GM06990 (cell line): ENCODE data around the gene ZNF132.

ENCODE experiments used
- DNase-seq: peaks from one replicate; pipeline ENCODE4 v3.0.0-alpha.2; 2011; ENCODE audit not compliant: insufficient read length; ENCODE audit errors: extremely low read depth
- H3K27me3 ChIP-seq: replicated peaks from 2 replicates; pipeline ENCODE4 v1.6.0; 2011; ENCODE audit warnings: low read length; ENCODE audit not compliant: control insufficient read depth, insufficient read depth
- H3K36me3 ChIP-seq: 2 replicates; pipeline ENCODE4 v1.5.1; 2011; ENCODE audit warnings: low read length; ENCODE audit not compliant: control insufficient read depth, insufficient read depth
- H3K4me3 ChIP-seq: replicated peaks from 2 replicates; pipeline ENCODE4 v1.5.1; 2011; ENCODE audit warnings: low read depth, mild to moderate bottlenecking, control low read depth, low read length
- TF ChIP-seq, protein P1 (sequence below): IDR thresholded peaks from 2 replicates; pipeline ENCODE4 v1.5.1; 2011; ENCODE audit warnings: low read length, control low read depth, mild to moderate bottlenecking, inconsistent platforms; ENCODE audit not compliant: insufficient read depth, poor library complexity, severe bottlenecking

Gene ZNF132

DNA sequence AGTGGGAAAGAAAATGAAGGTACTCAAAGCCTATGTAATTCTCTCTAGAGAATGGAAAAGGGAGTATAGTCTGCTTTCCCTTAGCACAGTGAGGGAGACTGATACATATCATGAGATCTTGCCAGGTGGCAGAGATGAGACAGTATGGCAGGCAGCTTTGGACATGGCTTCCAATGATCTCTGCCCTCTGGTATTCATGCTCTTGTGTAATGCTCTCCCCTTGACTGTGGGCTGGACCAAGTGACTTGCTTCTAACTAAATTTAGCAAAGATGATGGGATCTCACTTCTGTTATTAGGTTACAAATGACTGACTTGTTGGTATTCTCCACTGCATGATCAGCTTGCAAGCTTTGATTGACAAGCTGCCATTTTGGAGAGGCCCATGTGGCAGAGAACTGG lies 10.2 kb downstream of the ZNF132 start:
- Histone ChIP-seq H3K36me3 (peaks cover 9% of the 10 kb centered on the region), H3K4me3 (no peak overlapping the region), H3K27me3 (no peaks in the 10 kb centered on the region)
- no peak for DNase-seq
- TF ChIP-seq, protein P1, sequence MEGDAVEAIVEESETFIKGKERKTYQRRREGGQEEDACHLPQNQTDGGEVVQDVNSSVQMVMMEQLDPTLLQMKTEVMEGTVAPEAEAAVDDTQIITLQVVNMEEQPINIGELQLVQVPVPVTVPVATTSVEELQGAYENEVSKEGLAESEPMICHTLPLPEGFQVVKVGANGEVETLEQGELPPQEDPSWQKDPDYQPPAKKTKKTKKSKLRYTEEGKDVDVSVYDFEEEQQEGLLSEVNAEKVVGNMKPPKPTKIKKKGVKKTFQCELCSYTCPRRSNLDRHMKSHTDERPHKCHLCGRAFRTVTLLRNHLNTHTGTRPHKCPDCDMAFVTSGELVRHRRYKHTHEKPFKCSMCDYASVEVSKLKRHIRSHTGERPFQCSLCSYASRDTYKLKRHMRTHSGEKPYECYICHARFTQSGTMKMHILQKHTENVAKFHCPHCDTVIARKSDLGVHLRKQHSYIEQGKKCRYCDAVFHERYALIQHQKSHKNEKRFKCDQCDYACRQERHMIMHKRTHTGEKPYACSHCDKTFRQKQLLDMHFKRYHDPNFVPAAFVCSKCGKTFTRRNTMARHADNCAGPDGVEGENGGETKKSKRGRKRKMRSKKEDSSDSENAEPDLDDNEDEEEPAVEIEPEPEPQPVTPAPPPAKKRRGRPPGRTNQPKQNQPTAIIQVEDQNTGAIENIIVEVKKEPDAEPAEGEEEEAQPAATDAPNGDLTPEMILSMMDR: no peak

- H3K36me3 ChIP-seq: no peaks in the 10 kb centered on the region; the same call in 1 of the 2 replicates
- no peaks in the 10 kb centered on the region for H3K27me3 ChIP-seq
- TF ChIP-seq, protein P1: no peak
- no peak overlapping the region for H3K4me3 ChIP-seq
- DNase-seq: no peak
Measured at GRCh38 chr19:58428617-58429016, 11.3 kb downstream of the ZNF132 start.

- H3K36me3 ChIP-seq: peaks cover 16% of the 10 kb centered on the region
- TF ChIP-seq, protein P1: no peak
- H3K4me3 ChIP-seq: no peak overlapping the region
Measured at GRCh38 chr19:58417071-58417470, 22.9 kb downstream of the ZNF132 start.

DNA sequence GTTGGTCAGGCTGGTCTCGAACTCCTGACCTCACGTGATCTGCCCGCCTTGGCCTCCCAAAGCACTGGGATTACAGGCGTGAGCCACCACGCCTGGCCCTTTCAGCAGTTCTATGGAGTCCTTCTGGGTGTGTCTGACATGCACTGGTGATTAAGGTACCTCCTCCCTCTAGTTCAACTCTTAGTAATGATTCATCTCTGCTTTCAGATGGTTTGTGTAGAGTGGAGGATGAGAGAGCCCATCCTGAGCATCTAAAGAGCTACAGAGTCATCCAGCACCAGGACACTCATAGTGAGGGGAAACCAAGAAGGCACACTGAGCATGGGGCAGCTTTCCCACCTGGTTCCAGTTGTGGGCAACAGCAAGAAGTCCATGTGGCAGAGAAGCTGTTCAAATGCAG lies 23.3 kb downstream of the ZNF132 start:
- TF ChIP-seq, protein P1: no peak
- no peak overlapping the region for H3K4me3 ChIP-seq
- H3K36me3 ChIP-seq: peaks cover 16% of the 10 kb centered on the region
- DNase-seq: no peak
- H3K27me3 ChIP-seq: no peaks in the 10 kb centered on the region

More at GRCh38 chr19:58417071-58417470, 22.9 kb downstream of the ZNF132 start:
- DNase-seq: no peak
- H3K27me3 ChIP-seq: no peaks in the 10 kb centered on the region

DNA sequence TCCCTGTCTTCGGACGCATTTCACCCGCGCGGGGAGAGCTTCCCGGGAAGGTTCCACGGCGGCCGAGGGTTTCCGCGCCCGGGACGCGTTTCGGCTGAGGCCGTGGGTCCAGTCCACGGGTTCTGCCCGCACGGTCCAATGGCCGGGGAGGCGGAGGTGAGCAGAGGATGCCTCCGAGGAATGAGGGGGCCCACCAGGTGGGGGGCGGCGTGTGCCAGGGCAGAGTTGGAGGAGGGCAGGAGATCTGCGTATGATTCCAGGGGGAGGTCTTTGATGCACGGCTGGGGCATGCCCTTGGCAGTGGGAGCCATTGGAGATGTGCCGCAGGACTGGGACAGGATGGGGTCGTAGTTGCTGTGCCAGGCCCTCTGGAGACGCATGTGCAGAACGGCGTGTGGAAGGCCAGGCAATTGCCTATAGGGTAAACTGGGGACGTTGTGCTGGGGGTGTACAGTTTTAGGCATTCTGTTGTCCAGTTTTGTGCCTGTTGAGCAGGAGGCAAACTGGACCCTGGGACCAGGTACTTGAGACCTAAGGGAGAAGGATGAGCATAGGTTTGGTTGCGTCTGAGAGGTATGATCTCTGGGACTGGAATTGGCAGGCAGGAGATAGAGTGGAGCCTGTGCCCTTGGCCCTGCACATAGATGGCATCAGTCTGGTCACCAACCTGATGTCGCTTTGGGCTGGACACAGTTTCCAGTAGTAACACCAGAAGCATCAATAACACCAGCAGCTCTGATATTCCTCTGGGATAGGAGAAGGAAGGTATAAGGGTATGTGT lies 30.8 kb downstream of the ZNF132 start:
- TF ChIP-seq, protein P1: no peak
- no peaks in the 10 kb centered on the region for H3K27me3 ChIP-seq
- H3K36me3 ChIP-seq: no peaks in the 10 kb centered on the region
- H3K4me3 ChIP-seq: peak overlapping the region; percentile 89
- no peak for DNase-seq
